Measurements from ENCODE around the gene PHLPP1. TPM values are rescaled to one million over a fixed set of nuclear protein-coding genes. Genes with fewer than 3 reads are reported as not detected.

Gene PHLPP1
- total RNA-seq, 1 experiment from 2014 or later: 14.1 TPM

DNA sequence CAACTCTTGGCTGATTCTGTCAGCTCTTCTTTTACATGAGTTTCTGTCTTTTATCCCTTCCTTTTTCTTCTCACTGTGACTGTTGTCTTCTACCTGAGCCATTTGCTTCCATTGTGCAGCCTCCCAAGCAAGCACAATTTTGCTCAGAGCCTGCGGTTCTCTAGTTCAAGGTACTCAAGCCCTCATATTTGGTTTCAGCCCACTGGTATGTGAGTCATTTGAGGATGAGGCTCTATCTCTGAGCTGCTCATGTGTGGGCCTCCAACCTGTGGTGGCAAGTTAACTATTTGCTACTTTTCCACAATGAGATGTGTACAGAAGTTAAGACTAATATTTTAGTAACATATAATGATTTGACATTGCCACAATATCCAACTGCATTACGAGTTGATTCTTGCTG lies 183.0 kb downstream of the PHLPP1 start:
- H3K9me3 ChIP-seq (ENCODE audit: low read length): no peaks in the 10 kb centered on the region
- H3K79me2 ChIP-seq (ENCODE audit: low read length): no peaks in the 10 kb centered on the region
- no peak overlapping the region for H3K27ac ChIP-seq (ENCODE audit: low read length)
- no peaks in the 10 kb centered on the region for H4K20me1 ChIP-seq (ENCODE audit: low read length)
- H3K27me3 ChIP-seq (ENCODE audit: low read length): no peaks in the 10 kb centered on the region
- intact Hi-C loops (cut with micrococcal nuclease): no loop called here
- ATAC-seq (no peak), DNase-seq (no peak)
- BruUV-seq (replicated peaks): no TSS peak
- TF ChIP-seq EZH2phosphoT487 (IDR thresholded peaks at IDR 0.05; ENCODE audit: borderline replicate concordance, low read length): no peak
- no peak for TF ChIP-seq EZH2 (IDR thresholded peaks at IDR 0.05; ENCODE audit: low read length, unreplicated experiment)
- TF ChIP-seq, protein P1, sequence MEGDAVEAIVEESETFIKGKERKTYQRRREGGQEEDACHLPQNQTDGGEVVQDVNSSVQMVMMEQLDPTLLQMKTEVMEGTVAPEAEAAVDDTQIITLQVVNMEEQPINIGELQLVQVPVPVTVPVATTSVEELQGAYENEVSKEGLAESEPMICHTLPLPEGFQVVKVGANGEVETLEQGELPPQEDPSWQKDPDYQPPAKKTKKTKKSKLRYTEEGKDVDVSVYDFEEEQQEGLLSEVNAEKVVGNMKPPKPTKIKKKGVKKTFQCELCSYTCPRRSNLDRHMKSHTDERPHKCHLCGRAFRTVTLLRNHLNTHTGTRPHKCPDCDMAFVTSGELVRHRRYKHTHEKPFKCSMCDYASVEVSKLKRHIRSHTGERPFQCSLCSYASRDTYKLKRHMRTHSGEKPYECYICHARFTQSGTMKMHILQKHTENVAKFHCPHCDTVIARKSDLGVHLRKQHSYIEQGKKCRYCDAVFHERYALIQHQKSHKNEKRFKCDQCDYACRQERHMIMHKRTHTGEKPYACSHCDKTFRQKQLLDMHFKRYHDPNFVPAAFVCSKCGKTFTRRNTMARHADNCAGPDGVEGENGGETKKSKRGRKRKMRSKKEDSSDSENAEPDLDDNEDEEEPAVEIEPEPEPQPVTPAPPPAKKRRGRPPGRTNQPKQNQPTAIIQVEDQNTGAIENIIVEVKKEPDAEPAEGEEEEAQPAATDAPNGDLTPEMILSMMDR (conservative IDR thresholded peaks at IDR 0.05; ENCODE audit: low read depth, low read length): no peak
- ChIA-PET CTCF (no interaction called here), POLR2A (ENCODE audit: unreplicated experiment) (no interaction called here)
- H3K9ac ChIP-seq (ENCODE audit: low read length): no peak overlapping the region
- peaks cover 3% of the 10 kb centered on the region for H3F3A ChIP-seq (ENCODE audit: low read length, unreplicated experiment)
- no peaks in the 10 kb centered on the region for H3K9me2 ChIP-seq (replicated peaks; ENCODE audit: low read length)
- peaks cover 18% of the 10 kb centered on the region; the same call in 1 of the 2 replicates for H3K36me3 ChIP-seq (ENCODE audit: low read depth, low read length)
- peaks cover 17% of the 10 kb centered on the region for H3K4me1 ChIP-seq (ENCODE audit: insufficient read depth, low read length)
- H3K4me3 ChIP-seq (ENCODE audit: low read length): no peak overlapping the region
- no peak overlapping the region for H3K4me2 ChIP-seq (ENCODE audit: low read length)
- H2AFZ ChIP-seq (ENCODE audit: low read length): no peak overlapping the region

DNA sequence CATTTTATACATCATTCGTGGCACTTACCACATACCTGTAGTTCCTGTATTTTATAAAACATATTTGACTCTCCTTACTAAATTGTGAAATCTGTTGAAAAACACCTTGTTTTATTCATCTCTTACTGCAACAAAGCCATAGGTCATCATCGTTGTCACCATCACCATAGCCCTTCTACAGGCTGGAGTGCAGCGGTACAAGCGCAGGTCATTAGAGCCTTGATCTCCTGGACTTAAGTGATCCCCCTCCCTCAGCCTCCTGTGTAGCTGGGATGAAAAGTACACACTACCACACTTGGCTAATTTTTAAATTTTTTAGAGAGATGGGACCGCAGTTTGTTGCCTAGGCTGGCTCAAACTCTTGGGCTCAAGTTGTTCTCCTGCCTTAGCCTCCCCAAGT lies 184.2 kb downstream of the PHLPP1 start:
- H3K79me2 ChIP-seq (ENCODE audit: low read length): no peaks in the 10 kb centered on the region
- H3K36me3 ChIP-seq (ENCODE audit: low read depth, low read length): peaks cover 18% of the 10 kb centered on the region; the same call in 1 of the 2 replicates
- no peak overlapping the region for H3K4me2 ChIP-seq (ENCODE audit: low read length)
- H3K9me2 ChIP-seq (replicated peaks; ENCODE audit: low read length): no peaks in the 10 kb centered on the region
- ATAC-seq: no peak
- no peaks in the 10 kb centered on the region for H3K27me3 ChIP-seq (ENCODE audit: low read length)
- no peak overlapping the region for H3K27ac ChIP-seq (ENCODE audit: low read length)
- no TSS peak for BruUV-seq (replicated peaks)
- no peak overlapping the region for H3K4me3 ChIP-seq (ENCODE audit: low read length)
- no peak overlapping the region for H2AFZ ChIP-seq (ENCODE audit: low read length)
- DNase-seq: no peak
- H3K9me3 ChIP-seq (ENCODE audit: low read length): no peaks in the 10 kb centered on the region
- H3K4me1 ChIP-seq (ENCODE audit: insufficient read depth, low read length): peaks cover 23% of the 10 kb centered on the region
- TF ChIP-seq, protein P1 (conservative IDR thresholded peaks at IDR 0.05; ENCODE audit: low read depth, low read length): no peak
- TF ChIP-seq EZH2 (IDR thresholded peaks at IDR 0.05; ENCODE audit: low read length, unreplicated experiment): no peak
- no peak for TF ChIP-seq EZH2phosphoT487 (IDR thresholded peaks at IDR 0.05; ENCODE audit: borderline replicate concordance, low read length)
- H4K20me1 ChIP-seq (ENCODE audit: low read length): no peaks in the 10 kb centered on the region
- intact Hi-C loops (cut with micrococcal nuclease): no loop called here
- ChIA-PET CTCF (no interaction called here), POLR2A (ENCODE audit: unreplicated experiment) (no interaction called here)
- H3F3A ChIP-seq (ENCODE audit: low read length, unreplicated experiment): peaks cover 3% of the 10 kb centered on the region
- no peak overlapping the region for H3K9ac ChIP-seq (ENCODE audit: low read length)

DNA sequence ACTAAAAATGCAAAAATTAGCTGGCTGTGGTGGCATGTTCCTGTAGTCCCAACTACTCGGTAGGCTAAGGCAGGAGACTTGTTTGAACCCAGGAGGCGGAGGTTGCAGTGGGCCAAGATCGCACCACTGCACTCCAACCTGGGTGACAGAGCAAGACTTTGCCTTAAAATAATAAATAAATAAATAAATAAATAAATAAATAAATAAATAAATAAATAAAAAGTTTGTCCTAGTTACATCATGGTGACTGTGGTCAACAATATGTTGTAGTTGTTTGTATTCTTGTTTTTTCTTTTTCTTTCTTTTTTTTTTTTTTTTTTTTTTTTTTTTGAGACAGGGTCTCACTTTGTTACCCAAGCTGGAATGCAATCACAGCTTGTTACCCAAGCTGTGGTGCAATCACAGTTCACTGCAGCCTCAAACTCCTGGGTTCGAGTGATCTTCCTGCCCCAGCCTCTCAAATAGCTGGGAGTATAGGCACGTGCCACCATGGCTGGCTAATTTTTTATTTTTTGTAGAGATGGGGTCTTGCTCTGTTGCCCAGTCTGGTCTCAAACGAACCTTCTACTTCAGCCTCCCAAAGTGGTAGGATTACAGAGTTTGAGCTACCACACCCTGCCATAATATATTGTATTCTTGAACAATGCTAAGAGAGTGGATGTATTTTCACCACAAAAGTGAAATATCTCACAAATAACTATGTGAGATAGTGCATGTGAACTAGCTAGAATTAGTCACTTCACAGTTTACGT lies 185.0 kb downstream of the PHLPP1 start:
- Histone ChIP-seq H2AFZ (ENCODE audit: low read length) (no peak overlapping the region), H3K9ac (ENCODE audit: low read length) (no peak overlapping the region), H3K9me3 (ENCODE audit: low read length) (no peaks in the 10 kb centered on the region), H3K27ac (ENCODE audit: low read length) (no peak overlapping the region), H3K4me3 (ENCODE audit: low read length) (no peak overlapping the region), H3K4me2 (ENCODE audit: low read length) (no peak overlapping the region), H3K4me1 (ENCODE audit: insufficient read depth, low read length) (peaks cover 28% of the 10 kb centered on the region), H3K27me3 (ENCODE audit: low read length) (no peaks in the 10 kb centered on the region), H3K36me3 (ENCODE audit: low read depth, low read length) (peaks cover 16% of the 10 kb centered on the region), H3F3A (ENCODE audit: low read length, unreplicated experiment) (peaks cover 3% of the 10 kb centered on the region), H3K9me2 (replicated peaks; ENCODE audit: low read length) (no peaks in the 10 kb centered on the region), H3K79me2 (ENCODE audit: low read length) (no peaks in the 10 kb centered on the region), H4K20me1 (ENCODE audit: low read length) (no peaks in the 10 kb centered on the region)
- no TSS peak for BruUV-seq (replicated peaks)
- no peak for TF ChIP-seq EZH2 (IDR thresholded peaks at IDR 0.05; ENCODE audit: low read length, unreplicated experiment)
- TF ChIP-seq, protein P1 (conservative IDR thresholded peaks at IDR 0.05; ENCODE audit: low read depth, low read length): no peak
- TF ChIP-seq EZH2phosphoT487 (IDR thresholded peaks at IDR 0.05; ENCODE audit: borderline replicate concordance, low read length): no peak
- ChIA-PET POLR2A (ENCODE audit: unreplicated experiment) (no interaction called here), CTCF (no interaction called here)
- DNase-seq (no peak), ATAC-seq (no peak)
- intact Hi-C loops (cut with micrococcal nuclease): no loop called here

Data from PC-3 (cell line).